OCI-LY3 (cell line): ENCODE measurements around the gene NSDHL.

ENCODE experiments used
- CTCF ChIP-seq: fragments of 200-600, 300-600 bp; sonication (generic); IDR thresholded peaks from 2 replicates; pipeline ENCODE4 v1.5.1; 2014; ENCODE audit warnings: antibody characterized with exemption, low read length, low read depth
- EZH2phosphoT487 ChIP-seq: fragments of 200-600 bp; shearing (Covaris generic); IDR thresholded peaks from 2 replicates; pipeline ENCODE4 v1.6.1; 2018; ENCODE audit warnings: antibody characterized with exemption, mixed run types, low read depth

GRCh38 chrX:152878976-152879755 is 48.3 kb downstream of the NSDHL start:
- TF ChIP-seq CTCF = no peak
- no peak for TF ChIP-seq EZH2phosphoT487
